Transverse colon (tissue), 3 donors: Measurements from ENCODE around the gene CYSTM1.

Experiments used
- CTCF ChIP-seq, 5 experiments: fragments of 200-600 bp in 3 of 5; fragments of 450-650 bp in 2 of 5; sonication (generic) in 3 of 5; IDR thresholded peaks; 1 replicate in 2 of 5; 2 replicates in 3 of 5; pipeline ENCODE4 v1.5.1; 2016 to 2017; ENCODE audit warnings: antibody characterized with exemption in 5 of 5, inconsistent platforms in 3 of 5, mild to moderate bottlenecking in 2 of 5, moderate library complexity in 1 of 5
- EP300 ChIP-seq: sonication (generic); formaldehyde crosslinking; IDR thresholded peaks from one replicate; pipeline ENCODE4 v1.6.1; 2017; ENCODE audit warnings: antibody characterized with exemption, low read depth
- POLR2A ChIP-seq: fragments of 450-650 bp; IDR thresholded peaks from one replicate; pipeline ENCODE4 v1.6.1; 2016; ENCODE audit warnings: antibody characterized with exemption, mild to moderate bottlenecking, moderate library complexity

DNA sequence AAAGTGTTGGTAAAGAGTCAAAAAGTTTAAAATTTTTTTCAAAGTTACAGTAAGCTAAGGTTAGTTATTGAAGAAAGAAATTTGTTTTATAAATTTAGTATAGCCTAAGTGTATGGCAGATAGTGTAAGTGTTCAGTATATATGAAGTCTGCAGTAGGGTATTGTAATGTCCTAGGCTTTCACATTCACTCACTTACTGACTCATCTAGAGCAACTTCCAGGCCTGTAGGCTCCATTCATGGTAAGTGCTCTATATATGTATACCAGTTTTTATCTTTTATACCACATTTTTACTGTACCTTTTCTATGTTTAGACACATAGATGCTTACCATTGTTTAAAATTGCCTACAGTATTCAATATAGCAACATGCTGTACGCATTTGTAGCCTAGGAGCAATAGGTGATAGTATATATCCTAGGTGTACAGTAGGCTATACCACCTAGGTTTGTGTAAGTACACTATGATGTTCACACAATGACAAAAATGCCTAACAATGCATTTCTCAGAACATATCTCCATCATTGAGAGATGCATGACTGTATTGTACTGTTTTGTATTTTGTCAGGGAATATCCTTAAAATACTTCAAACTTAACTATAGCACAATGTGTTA, 38.5 kb downstream of the CYSTM1 start:
- no peak for TF ChIP-seq CTCF (IDR thresholded peaks at IDR 0.05)
- no peak for TF ChIP-seq POLR2A
- no peak for TF ChIP-seq EP300
